RPMI7951 (cell line): ENCODE measurements around the gene FMR1. TPM values are rescaled to one million over a fixed set of nuclear protein-coding genes. Genes with fewer than 3 reads are reported as not detected.
A peak's percentile ranks its signal among the peaks of the same experiment; 100 is the strongest.

Experiments
- DNase-seq: peaks from one replicate; pipeline ENCODE4 v3.0.0-alpha.2; 2012; ENCODE audit warnings: low read depth
- total RNA-seq: library from RNA; depleted of rRNA; stranded (reverse); fragments of >200 nt; shearing (Covaris generic); gene quantifications from 2 replicates; pipeline ENCODE4 v1.2.3, GENCODE V29; 2014

Gene FMR1
- total RNA-seq, 1 experiment from 2014 or later: 23.1 TPM

GRCh38 chrX:147916375-147916968 is 4.8 kb downstream of the FMR1 start:
- no peak for DNase-seq

DNA sequence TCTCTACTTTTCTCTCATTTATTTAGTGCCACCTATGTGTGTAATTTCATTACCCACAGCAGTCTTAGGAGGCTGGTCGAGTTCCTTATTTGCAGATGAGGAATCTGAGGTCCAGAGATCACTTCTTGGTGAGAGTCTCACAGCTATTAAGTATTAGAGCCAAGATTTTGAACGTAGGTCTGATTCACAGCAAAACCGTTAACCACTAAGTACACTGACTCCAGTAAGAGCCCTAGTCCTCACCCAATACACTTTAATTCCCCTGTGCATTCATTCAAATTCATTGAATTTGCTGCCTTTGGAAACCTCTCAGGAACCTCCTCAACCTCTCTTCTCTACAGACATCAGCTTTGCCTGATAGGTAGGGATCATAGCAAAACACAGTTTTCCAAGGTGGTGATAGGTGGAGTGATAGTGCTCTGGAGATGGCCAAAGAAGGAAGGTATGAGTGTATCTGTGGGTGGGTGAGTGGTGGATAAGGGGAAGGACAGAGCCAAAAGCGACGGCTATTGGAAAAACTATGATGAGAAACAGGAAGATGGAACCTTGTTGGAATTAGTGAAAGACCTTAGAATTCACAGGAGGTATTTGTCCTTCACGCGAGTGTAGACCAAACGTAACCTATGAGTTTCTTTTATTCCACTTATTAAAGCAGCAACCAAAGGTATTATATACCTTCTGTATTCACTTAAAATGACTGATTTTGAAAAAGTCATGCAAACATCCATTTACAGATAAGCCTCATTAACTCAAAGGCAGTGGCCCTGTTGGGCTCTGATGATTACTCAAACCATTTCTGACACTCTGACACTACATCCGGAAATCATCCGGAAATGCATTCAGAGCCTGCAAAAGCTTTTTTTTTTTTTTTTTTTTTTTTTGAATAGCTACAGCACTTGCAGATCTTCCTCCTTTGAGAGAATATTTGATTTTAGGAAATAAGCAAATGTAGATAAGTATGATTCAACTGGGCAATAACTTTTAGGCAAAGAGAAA is 6.3 kb downstream of the FMR1 start:
- no peak for DNase-seq

- no peak for DNase-seq
Observed at GRCh38 chrX:147920161-147920666, 8.5 kb downstream of the FMR1 start.

- no peak for DNase-seq
Observed at GRCh38 chrX:147923605-147924004, 11.9 kb downstream of the FMR1 start.

DNA sequence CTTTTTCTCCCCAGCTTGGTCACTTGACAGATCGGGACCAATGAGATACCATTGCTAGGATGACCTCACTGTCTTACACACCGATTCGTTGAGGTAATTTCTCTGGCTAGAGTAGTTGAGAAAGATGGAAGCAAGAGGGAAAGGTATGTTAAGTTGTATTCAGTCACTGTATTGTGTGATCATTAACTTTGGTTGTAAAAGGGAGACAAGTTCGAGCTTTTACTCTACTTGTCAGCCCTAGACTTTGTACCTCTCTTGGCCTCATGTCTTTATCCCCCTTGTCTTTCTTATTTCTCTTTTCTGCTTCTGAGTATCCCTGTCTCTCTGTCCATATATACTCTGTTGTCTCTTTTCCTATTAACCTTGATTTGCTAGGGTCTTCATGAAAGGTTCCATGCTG is 15.5 kb downstream of the FMR1 start:
- DNase-seq: no peak

DNA sequence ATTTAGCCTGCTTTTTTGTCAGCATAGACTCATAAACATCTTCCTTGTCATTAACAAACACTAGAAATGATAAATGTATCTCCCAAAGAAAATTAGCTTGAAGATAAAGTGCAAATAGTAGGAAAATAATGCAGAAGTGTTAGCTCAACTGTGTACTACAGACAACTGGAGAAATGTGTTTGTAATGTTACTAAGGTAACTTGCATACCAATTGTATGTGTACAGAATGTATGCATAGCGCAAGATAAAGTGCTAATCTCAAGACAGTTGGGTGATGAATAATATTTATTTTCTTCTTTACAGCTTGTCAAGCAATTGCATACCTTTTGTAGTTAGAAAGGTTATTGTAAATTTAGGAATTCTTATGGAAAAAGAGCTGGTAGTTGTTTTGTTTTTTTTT is 22.1 kb downstream of the FMR1 start:
- DNase-seq: no peak

DNA sequence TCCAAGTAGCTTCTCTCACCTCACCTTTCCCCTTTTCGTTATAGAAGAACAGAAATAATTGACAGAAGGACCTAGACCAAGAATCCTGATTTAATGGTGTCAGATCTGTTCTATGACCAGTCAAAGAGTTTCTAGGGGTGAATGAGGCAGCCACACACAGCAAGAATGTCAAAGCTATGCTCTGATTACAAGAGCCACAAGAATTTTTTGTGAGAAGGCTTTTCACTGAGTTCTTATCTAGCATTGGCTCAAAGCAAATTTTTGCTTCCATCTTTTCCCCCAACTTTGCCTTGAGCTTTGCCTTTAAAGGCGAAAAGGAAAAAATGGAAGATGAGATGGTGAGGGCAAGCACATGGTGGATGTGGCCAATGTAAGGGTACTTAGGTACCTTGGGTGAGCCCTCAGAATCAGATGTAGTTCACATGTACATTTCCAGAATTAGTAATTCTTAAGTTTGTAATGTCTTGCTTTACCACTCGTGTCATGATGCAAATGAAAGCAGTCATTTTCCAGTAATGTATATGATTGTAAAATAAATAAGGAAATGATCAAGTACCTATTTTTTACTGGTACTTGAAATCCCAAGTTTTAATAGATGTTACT is 23.5 kb downstream of the FMR1 start:
- no peak for DNase-seq

DNA sequence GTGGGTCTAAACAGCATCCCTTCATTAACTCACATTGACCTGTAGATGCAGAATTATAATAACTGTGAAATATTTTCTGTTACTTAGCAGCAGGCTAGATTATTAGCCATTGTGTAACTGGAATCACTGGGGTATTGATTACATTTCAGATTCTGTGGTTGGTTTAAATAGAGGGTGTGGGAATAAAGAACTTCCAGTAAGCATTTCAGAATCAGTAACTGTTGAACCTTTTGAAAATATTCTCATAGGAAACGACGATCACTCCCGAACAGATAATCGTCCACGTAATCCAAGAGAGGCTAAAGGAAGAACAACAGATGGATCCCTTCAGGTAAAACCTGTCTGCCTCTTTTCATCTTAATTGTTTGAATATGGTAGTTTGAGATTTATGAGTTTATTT is 33.6 kb downstream of the FMR1 start:
- no peak for DNase-seq

DNA sequence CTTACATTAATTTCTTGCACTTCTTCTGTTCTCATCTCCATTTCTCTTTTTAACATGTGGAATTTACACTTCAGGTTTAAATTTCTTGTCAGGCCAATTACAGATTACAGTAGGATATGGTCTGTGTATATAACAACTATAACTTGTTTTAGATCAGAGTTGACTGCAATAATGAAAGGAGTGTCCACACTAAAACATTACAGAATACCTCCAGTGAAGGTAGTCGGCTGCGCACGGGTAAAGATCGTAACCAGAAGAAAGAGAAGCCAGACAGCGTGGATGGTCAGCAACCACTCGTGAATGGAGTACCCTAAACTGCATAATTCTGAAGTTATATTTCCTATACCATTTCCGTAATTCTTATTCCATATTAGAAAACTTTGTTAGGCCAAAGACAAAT is 36.8 kb downstream of the FMR1 start:
- DNase-seq: no peak

DNA sequence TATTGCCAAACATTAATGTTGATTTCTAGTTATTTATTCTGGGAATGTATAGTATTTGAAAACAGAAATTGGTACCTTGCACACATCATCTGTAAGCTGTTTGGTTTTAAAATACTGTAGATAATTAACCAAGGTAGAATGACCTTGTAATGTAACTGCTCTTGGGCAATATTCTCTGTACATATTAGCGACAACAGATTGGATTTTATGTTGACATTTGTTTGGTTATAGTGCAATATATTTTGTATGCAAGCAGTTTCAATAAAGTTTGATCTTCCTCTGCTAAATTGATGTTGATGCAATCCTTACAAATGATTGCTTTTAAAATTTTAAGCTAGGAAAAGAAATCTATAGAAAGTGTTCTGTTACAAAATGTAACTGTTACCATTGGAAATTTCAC is 38.6 kb downstream of the FMR1 start:
- no peak for DNase-seq

DNA sequence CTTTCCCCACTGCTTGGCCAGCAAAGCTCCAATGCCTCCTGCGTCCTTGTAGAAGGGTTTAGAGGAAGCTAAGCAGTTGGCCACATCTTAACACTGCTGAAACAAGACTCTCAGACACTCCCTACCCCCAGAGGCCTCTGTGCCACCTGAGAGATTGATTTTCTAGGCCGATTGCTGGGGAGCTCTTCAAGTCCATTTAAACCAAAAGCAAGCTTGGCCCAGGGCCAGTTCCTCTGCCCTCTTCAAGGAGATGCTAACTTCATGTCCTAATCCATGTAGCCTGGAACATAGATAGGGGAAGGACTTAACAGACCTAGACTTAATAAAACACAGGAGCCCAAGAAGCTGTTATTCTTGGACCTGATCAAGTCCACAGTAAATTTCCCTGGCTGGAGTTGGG is 42.3 kb downstream of the FMR1 start:
- no peak for DNase-seq

GRCh38 chrX:147957291-147957690 is 45.6 kb downstream of the FMR1 start:
- DNase-seq: no peak

GRCh38 chrX:147958291-147958690 is 46.6 kb downstream of the FMR1 start:
- peak; percentile 51 for DNase-seq

DNA sequence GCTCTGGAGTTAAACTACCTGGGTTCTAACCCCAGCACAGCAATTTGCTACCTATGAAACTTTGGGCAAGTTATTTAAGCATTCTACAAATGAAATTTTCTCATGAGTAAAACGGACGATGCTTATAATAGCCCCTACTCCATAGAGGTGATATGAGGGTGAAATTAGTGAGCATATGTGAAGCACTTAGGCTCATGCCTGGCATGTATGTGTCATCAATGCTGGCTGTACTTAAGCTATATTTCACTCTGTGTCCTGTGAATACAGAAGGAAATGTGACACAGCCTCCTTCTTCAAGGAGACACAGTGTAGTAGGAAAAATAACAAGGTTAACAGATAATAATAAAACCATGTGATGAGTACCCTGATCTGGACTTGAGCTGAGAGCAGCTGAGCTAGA is 49.0 kb downstream of the FMR1 start:
- no peak for DNase-seq

GRCh38 chrX:147962476-147962875 is 50.8 kb downstream of the FMR1 start:
- no peak for DNase-seq

GRCh38 chrX:147978931-147979330 is 67.2 kb downstream of the FMR1 start:
- peak; percentile 29 for DNase-seq

DNA sequence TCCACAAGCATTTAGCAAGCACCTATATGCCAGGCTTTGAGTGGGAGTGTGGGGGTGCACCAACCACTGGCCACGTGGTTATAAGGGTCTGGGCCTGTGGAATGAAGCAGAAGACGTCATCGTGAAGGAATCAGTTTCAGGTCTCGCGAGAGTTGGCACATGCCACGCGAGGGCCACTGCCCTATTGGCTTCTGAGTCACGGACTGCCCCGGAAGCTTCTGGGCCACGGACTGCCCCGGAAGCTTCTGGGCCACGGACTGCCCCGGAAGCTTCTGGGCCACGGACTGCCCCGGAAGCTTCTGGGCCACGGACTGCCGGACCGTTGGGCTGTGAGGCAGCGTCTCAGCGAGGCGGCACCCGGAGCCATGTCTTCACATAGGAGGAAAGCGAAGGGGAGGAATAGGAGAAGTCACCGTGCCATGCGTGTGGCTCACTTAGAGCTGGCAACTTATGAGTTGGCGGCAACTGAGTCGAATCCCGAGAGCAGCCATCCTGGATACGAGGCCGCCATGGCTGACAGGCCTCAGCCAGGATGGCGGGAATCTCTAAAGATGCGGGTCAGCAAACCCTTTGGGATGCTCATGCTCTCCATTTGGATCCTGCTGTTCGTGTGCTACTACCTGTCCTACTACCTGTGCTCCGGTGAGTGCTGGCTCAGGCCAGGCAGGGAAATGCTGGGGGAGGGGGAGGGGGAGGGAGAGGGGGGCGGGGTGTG is 69.5 kb downstream of the FMR1 start, which contains the start of gene FMR1NB:
Gene FMR1NB (plus strand): TSS at position 300 of the 715 bp plus-strand sequence. CDS start 66 bp downstream, at position 366.
- DNase-seq: no peak
